Fibroblast of lung (primary cell): ENCODE data around the gene HTT-AS.

Experiments used
- CTCF ChIP-seq, 2 donors: IDR thresholded peaks in 1 of 2; conservative IDR thresholded peaks in 1 of 2; 1 replicate in 1 of 2; 2 replicates in 1 of 2; pipeline ENCODE4 v1.5.1; 2011 to 2012; ENCODE audit warnings: low read length in 2 of 2, control low read depth in 1 of 2, inconsistent platforms in 1 of 2, low read depth in 1 of 2, mild to moderate bottlenecking in 1 of 2
- EZH2 ChIP-seq: IDR thresholded peaks from 2 replicates; pipeline ENCODE4 v1.5.1; 2012; ENCODE audit warnings: low read length, control low read depth, mild to moderate bottlenecking; ENCODE audit errors: missing control alignments

GRCh38 chr4:3074846-3075651 is 711 bp upstream of the HTT-AS start:
- TF ChIP-seq CTCF (conservative IDR thresholded peaks at IDR 0.05 in 1 of 2, IDR thresholded peaks at IDR 0.05 in 1 of 2; ENCODE audit: low read depth in 1 of 2, low read length in 2 of 2) (no peak), EZH2 (no peak)
